Stomach (tissue), 9 donors: ENCODE data around the gene HES3. TPM values are rescaled to one million over a fixed set of nuclear protein-coding genes. Genes with fewer than 3 reads are reported as not detected.
"Not testable (repeated sequence)": the region's sequence is repeated elsewhere in the genome, so short reads cannot be mapped to it uniquely, and the experiment has no call there.

ENCODE experiments used
- DNase-seq, 2 donors: peaks; one replicate each; pipeline versions ENCODE4 v3.0.0 to v3.0.0-alpha.2; 2013 to 2019
- H3K27ac ChIP-seq, 5 donors: fragments of 200-600 bp in 4 of 5; sonication (generic) in 4 of 5; one replicate each; pipeline ENCODE4 v1.5.1; 2013 to 2019; ENCODE audit warnings: mild to moderate bottlenecking in 1 of 5, moderate library complexity in 1 of 5
- H3K27me3 ChIP-seq, 3 donors: fragments of 200-600 bp; sonication (generic); one replicate each; pipeline ENCODE4 v1.5.1; 2017 to 2019; ENCODE audit warnings: mixed run types in 1 of 3
- H3K36me3 ChIP-seq, 4 donors: fragments of 200-600 bp; sonication (generic); 1 replicate in 3 of 4; 2 replicates in 1 of 4; pipeline ENCODE4 v1.5.1; 2016 to 2019
- H3K4me1 ChIP-seq, 4 donors: fragments of 200-600 bp; sonication (generic); one replicate each; pipeline ENCODE4 v1.5.1; 2016 to 2019
- H3K4me3 ChIP-seq, 4 donors: fragments of 200-600 bp; sonication (generic) in 3 of 4; one replicate each; pipeline ENCODE4 v1.5.1; 2016 to 2019; ENCODE audit warnings: mild to moderate bottlenecking in 1 of 4
- H3K9me3 ChIP-seq, 4 donors: fragments of 200-600 bp; sonication (generic); one replicate each; pipeline ENCODE4 v1.5.1; 2016 to 2019
- CTCF ChIP-seq, 7 experiments: fragments of 450-650 bp in 4 of 7; fragments of 200-600 bp in 3 of 7; sonication (generic) in 3 of 7; IDR thresholded peaks; one replicate each; pipeline ENCODE4 v1.5.1; 2016 to 2019; ENCODE audit warnings: antibody characterized with exemption in 7 of 7, control low read depth in 2 of 7, mild to moderate bottlenecking in 1 of 7
- EP300 ChIP-seq: sonication (generic); formaldehyde crosslinking; IDR thresholded peaks from one replicate; pipeline ENCODE4 v1.6.1; 2017; ENCODE audit warnings: antibody characterized with exemption
- POLR2A ChIP-seq, 4 donors: fragments of 450-650 bp; IDR thresholded peaks; one replicate each; pipeline ENCODE4 v1.6.1; 2016; ENCODE audit warnings: antibody characterized with exemption in 4 of 4, control low read depth in 2 of 4, mild to moderate bottlenecking in 1 of 4, moderate library complexity in 1 of 4
- POLR2AphosphoS5 ChIP-seq, 3 donors: sonication (generic); formaldehyde crosslinking; IDR thresholded peaks; one replicate each; pipeline ENCODE4 v1.6.1; 2016; ENCODE audit warnings: antibody characterized with exemption in 3 of 3
- WGBS, 5 donors: extraction: QIAGEN DNeasy Blood & Tissue Kit in 3 of 5; methylation state at CpG; one replicate each; pipeline versions ENCODE4 v1.1.5 to v1.1.7; 2013 to 2018; 5-methylcytosine and 5-hydroxymethylcytosine counted together
- intact Hi-C: fragments of 100-400 bp; cut with DNase I; formaldehyde crosslinking; loops from one replicate; pipeline ENCODE4 v1.15.1; 2023; ENCODE audit warnings: low total_unique reads
- polyA plus RNA-seq, 3 donors: library from polyadenylated mRNA; stranded (reverse); fragments of 200-250 nt; gene quantifications; one replicate each; pipeline ENCODE4 v1.2.3, GENCODE V29; 2013
- total RNA-seq, 5 donors: library from RNA; depleted of rRNA; stranded (reverse); fragments of >200 nt; gene quantifications; one replicate each; pipeline versions ENCODE4 v1.1.0 to v1.2.3, GENCODE V29; 2014 to 2016
- donor health status: healthy with polysubstance abuse.
- donor health status: Bipolar disorder and iron deficiency.
- donor health status: healthy.

HES3 gene
- total and polyA plus RNA-seq, 8 donors: not detected

DNA sequence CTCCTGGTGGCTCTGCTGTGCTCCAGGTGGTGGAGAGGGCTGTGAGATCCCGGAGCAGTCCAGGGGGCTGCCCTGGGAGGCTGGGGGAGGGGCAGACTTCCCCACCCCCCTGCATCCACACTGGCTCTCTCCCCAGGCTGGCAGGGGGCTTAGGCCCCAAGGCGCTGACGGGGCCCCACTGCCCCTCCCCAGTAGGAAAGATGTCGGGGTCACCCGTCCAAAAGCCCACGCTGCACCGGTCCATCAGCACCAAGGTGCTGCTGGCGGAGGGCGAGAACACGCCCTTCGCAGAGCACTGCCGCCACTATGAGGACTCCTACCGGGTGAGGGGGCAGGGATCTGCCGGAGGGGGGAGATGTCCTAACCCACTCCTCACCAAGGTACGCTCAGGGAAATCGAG lies 32.2 kb upstream of the HES3 start:
- intact Hi-C loops: no loop called here
- peaks cover 0 to 44% (median 27%) of the 10 kb centered on the region in 4 donors for H3K36me3 ChIP-seq

DNA sequence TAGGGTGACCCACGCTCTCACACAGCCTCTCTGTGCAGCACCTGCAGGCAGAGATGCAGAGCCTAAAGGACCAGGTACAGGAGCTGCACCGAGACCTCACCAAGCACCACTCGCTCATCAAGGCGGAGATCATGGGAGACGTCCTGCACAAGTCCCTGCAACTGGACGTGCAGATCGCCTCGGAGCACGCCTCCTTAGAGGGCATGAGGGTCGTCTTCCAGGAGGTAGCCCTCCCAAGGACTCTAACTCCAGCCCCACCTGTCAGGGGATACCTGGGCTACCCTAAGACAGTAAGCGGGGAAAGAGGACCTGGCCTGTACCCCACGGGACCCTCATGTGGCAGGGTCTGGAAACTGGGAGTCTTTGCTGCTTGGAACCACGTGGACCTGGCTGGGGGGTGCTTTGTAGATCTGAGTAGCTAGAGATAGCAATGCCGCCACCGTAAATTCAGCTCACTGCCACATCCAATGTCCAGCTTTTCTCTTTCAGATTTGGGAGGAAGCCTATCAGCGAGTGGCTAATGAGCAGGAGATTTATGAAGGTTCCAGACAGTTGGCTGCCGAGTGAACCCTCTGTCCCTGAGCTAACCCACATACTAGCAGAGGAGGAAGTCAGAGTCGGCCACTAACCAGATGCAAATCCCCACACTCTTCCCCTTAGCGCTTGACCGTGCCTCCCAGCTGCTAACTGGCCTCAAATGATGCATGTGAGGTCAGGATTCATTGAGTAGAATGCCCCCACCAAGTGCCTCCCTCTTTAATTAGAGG lies 31.6 kb upstream of the HES3 start:
- no peak for DNase-seq
- Histone ChIP-seq H3K27ac (no peak overlapping the region), H3K4me1 (peaks cover 15 to 25% (median 20%) of the 10 kb centered on the region in 4 donors), H3K27me3 (peaks cover 0 to 16% (median 0%) of the 10 kb centered on the region in 3 donors), H3K9me3 (no peaks in the 10 kb centered on the region), H3K36me3 (peaks cover 0 to 50% (median 27%) of the 10 kb centered on the region in 4 donors), H3K4me3 (no peak overlapping the region)
- 82 to 85% (median 83%) methylated on average over 19 to 20 of the region's 20 CpGs for WGBS, 5 donors
- TF ChIP-seq CTCF (IDR thresholded peaks at IDR 0.05): no peak
- no peak for TF ChIP-seq EP300
- no peak for TF ChIP-seq POLR2AphosphoS5 (IDR thresholded peaks at IDR 0.05)
- no peak for TF ChIP-seq POLR2A (IDR thresholded peaks at IDR 0.05)
- intact Hi-C loops: no loop called here

More for the DNA sequence above, 32.2 kb upstream of the HES3 start:
- H3K9me3 ChIP-seq: no peaks in the 10 kb centered on the region
- WGBS, 5 donors: 90 to 93% (median 91%) methylated on average over 15 to 16 of the region's 16 CpGs; no CpG with 5 or more reads in 1 of the 5 donors
- no peak overlapping the region for H3K4me3 ChIP-seq
- peaks cover 17 to 32% (median 27%) of the 10 kb centered on the region in 4 donors for H3K4me1 ChIP-seq
- no peak for TF ChIP-seq CTCF (IDR thresholded peaks at IDR 0.05)
- no peak for TF ChIP-seq POLR2A (IDR thresholded peaks at IDR 0.05)
- TF ChIP-seq EP300: no peak
- TF ChIP-seq POLR2AphosphoS5 (IDR thresholded peaks at IDR 0.05): no peak
- H3K27ac ChIP-seq: no peak overlapping the region
- peaks cover 0 to 23% (median 0%) of the 10 kb centered on the region in 3 donors for H3K27me3 ChIP-seq
- DNase-seq: no peak

DNA sequence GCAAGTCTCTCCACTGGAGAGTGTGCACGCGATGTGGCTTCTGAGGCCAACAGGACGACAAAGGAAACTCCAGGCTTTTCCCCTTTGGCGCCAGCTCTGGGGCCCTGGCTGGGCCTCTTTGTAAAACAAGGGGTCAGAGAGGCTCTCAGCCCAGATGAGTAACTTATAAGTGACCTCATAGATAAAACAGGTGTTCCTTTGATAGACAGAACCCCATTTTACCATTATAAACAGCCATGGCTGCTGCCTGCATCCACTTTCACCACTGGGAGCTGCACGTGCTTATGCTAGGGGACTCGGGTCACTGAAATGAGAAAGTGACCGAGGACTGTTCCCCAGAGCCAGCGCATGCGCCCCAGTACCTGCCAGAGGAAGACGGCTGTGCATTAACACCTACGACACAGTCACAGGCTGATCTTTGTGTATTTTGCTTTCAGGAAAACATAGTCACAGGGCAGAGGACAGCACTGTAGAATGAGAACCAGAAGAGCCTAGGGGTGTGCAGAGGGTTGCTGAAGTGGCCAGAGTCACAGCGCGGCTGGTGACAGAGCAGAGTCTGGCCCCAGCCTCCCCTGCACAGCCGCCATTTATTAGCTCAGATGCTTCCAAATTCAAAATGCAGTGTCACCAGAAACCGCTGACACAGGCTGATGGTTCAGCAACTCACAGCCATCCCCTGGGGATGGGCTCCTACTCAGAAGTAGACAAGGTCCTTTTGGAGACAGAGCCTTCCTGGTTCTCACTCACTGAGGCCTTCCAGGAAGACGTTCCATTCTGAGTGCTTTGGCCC lies 25.4 kb upstream of the HES3 start:
- Histone ChIP-seq H3K4me3 (no peak overlapping the region), H3K27me3 (no peaks in the 10 kb centered on the region), H3K9me3 (no peaks in the 10 kb centered on the region), H3K27ac (no peak overlapping the region), H3K36me3 (peaks cover 5 to 44% (median 25%) of the 10 kb centered on the region in 4 donors), H3K4me1 (peaks cover 0 to 14% (median 0%) of the 10 kb centered on the region in 4 donors)
- no peak for DNase-seq
- WGBS, 5 donors: 74 to 86% (median 82%) methylated on average over 16 of the region's 16 CpGs
- intact Hi-C loops: no loop called here
- TF ChIP-seq POLR2AphosphoS5 (IDR thresholded peaks at IDR 0.05) (no peak), CTCF (IDR thresholded peaks at IDR 0.05) (no peak), EP300 (no peak), POLR2A (IDR thresholded peaks at IDR 0.05) (no peak)

DNA sequence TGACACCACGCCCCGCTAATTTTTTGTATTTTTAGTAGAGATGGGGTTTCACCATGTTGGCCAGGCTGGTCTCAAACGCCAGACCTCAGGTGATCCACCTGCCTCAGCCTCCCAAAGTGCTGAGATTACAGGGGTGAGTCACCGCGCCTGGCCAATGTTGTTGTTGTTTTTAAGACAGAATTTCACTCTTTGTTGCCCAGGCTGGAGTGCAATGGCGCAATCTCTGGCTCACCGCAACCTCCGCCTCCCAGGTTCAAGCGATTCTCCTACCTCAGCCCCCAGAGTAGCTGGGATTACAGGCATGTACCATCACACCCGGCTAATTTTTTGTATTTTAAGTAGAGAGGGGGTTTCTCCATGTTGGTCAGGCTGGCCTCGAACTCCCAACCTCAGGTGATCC lies 24.3 kb upstream of the HES3 start:
- H3K36me3 ChIP-seq: peaks cover 16 to 55% (median 36%) of the 10 kb centered on the region in 4 donors
- intact Hi-C loops: not testable (repeated sequence)

More for the DNA sequence above, 24.3 kb upstream of the HES3 start:
- WGBS, 5 donors: 76 to 90% (median 87%) methylated on average over 11 of the region's 11 CpGs
- not testable (repeated sequence) for H3K9me3 ChIP-seq, H3K27ac ChIP-seq, H3K27me3 ChIP-seq, H3K4me3 ChIP-seq, DNase-seq
- peaks cover 0 to 14% (median 0%) of the 10 kb centered on the region in 4 donors for H3K4me1 ChIP-seq
